ENCODE results near the gene ZNF423.

- TF ChIP-seq CTCF (IDR thresholded peaks at IDR 0.05; ENCODE audit: borderline replicate concordance, extremely low read depth, low read length, poor library complexity, severe bottlenecking) (no peak), EZH2 (IDR thresholded peaks at IDR 0.05; ENCODE audit: borderline replicate concordance, low read depth, low read length, severe bottlenecking) (no peak)
These were observed 49.5 kb downstream of the ZNF423 start for GRCh38 chr16:49806446-49806845.
